GM19452 (cell line): ENCODE measurements around the gene COL4A2.
"Not testable (repeated sequence)": the region's sequence is repeated elsewhere in the genome, so short reads cannot be mapped to it uniquely, and the experiment has no call there.

Source experiments
- ATAC-seq: cut with Tn5 transposase; IDR thresholded peaks from one replicate; pipeline ENCODE4 v1.9.1; 2021; ENCODE audit not compliant: unreplicated experiment

COL4A2 gene

GRCh38 chr13:110305544-110305943, 1.5 kb upstream of the COL4A2 start:
- ATAC-seq, result no peak

GRCh38 chr13:110305949-110306339, 1.1 kb upstream of the COL4A2 start:
- ATAC-seq, result no peak

GRCh38 chr13:110306340-110306959, 634 bp upstream of the COL4A2 start:
- ATAC-seq, result no peak

GRCh38 chr13:110307767-110308655, 927 bp downstream of the COL4A2 start:
- no peak for ATAC-seq

- ATAC-seq, result no peak
These were observed 1.7 kb downstream of the COL4A2 start for GRCh38 chr13:110308656-110309359.

GRCh38 chr13:110309661-110310524, 2.8 kb downstream of the COL4A2 start:
- ATAC-seq, result no peak

- no peak for ATAC-seq
These were observed 3.7 kb downstream of the COL4A2 start for GRCh38 chr13:110310541-110311442.

GRCh38 chr13:110311443-110312338, 4.6 kb downstream of the COL4A2 start:
- no peak for ATAC-seq

GRCh38 chr13:110312339-110313031, 5.4 kb downstream of the COL4A2 start:
- no peak for ATAC-seq

- ATAC-seq, result not testable (repeated sequence)
These were observed 6.2 kb downstream of the COL4A2 start for GRCh38 chr13:110313261-110313660.

GRCh38 chr13:110313733-110314132, 6.6 kb downstream of the COL4A2 start:
- not testable (repeated sequence) for ATAC-seq

- no peak for ATAC-seq
These were observed 7.6 kb downstream of the COL4A2 start for GRCh38 chr13:110314516-110315245.

GRCh38 chr13:110316196-110316595, 9.1 kb downstream of the COL4A2 start:
- ATAC-seq, result no peak

- ATAC-seq, result no peak
These were observed 10.0 kb downstream of the COL4A2 start for GRCh38 chr13:110317093-110317492.

GRCh38 chr13:110317496-110318195, 10.6 kb downstream of the COL4A2 start:
- ATAC-seq, result no peak

- no peak for ATAC-seq
These were observed 11.8 kb downstream of the COL4A2 start for GRCh38 chr13:110318920-110319319.

- ATAC-seq, result no peak
These were observed 12.3 kb downstream of the COL4A2 start for GRCh38 chr13:110319397-110319773.
